GM19463 (cell line): ENCODE measurements around the gene NCR2.

Experiments used
- ATAC-seq: cut with Tn5 transposase; IDR thresholded peaks from one replicate; pipeline ENCODE4 v1.9.1; 2021; ENCODE audit warnings: mild to moderate bottlenecking, moderate library complexity; ENCODE audit not compliant: unreplicated experiment

Gene NCR2

GRCh38 chr6:41392246-41392645 is 56.8 kb downstream of the NCR2 start:
- ATAC-seq, result no peak

- ATAC-seq, result no peak
Measured at GRCh38 chr6:41396335-41396734, 60.9 kb downstream of the NCR2 start.

- no peak for ATAC-seq
Measured at GRCh38 chr6:41399424-41399823, 64.0 kb downstream of the NCR2 start.
